PC-9 (cell line): ENCODE measurements around the gene PPIL1. TPM values are rescaled to one million over a fixed set of nuclear protein-coding genes. Genes with fewer than 3 reads are reported as not detected.

Source experiments
- Bru-seq: library from RNA; stranded (reverse); fragments of 400-500 nt; gene quantifications from one replicate; lab custom pipeline; 2021; lab: Mats Ljungman, UMichigan
- BruChase-seq, 2 experiments: library from RNA; stranded (reverse); fragments of 400-500 nt; gene quantifications; one replicate each; lab custom pipeline; 2021; lab: Mats Ljungman, UMichigan
- BruUV-seq: library from RNA; stranded (reverse); fragments of 400-500 nt; replicated peaks from 2 replicates; lab custom pipeline; 2021; lab: Mats Ljungman, UMichigan
- CTCF ChIA-PET: fragments of 300-600 bp; sonication (Branson Sonifier 250); formaldehyde crosslinking; loops from one replicate; lab custom pipeline; 2022; ENCODE audit warnings: antibody characterized with exemption; lab: Charles Lee
- POLR2A ChIA-PET: fragments of 300-600 bp; sonication (Branson Sonifier 250); formaldehyde crosslinking; loops from one replicate; lab custom pipeline; 2022; ENCODE audit warnings: antibody characterized with exemption; ENCODE audit not compliant: unreplicated experiment; lab: Charles Lee
- DNase-seq, 2 experiments: peaks; one replicate each; pipeline versions ENCODE4 v3.0.0 to v3.0.0-alpha.2; 2015 to 2022; ENCODE audit warnings: mixed read lengths in 1 of 2
- H2AFZ ChIP-seq: fragments of 200-600 bp; sonication (generic); 2 replicates; pipeline ENCODE4 v1.8.1; 2017; ENCODE audit warnings: antibody characterized with exemption
- H3F3A ChIP-seq: fragments of 200-600 bp; sonication (generic); 2 replicates; pipeline ENCODE4 v1.8.1; 2017; ENCODE audit warnings: antibody characterized with exemption, mild to moderate bottlenecking, low read depth; ENCODE audit not compliant: insufficient read depth
- H3K27ac ChIP-seq: fragments of 200-600 bp; sonication (generic); 2 replicates; pipeline ENCODE4 v1.6.1; 2016; ENCODE audit warnings: mixed run types
- H3K27me3 ChIP-seq: fragments of 200-600 bp; sonication (generic); 2 replicates; pipeline ENCODE4 v1.6.1; 2016; ENCODE audit warnings: low read depth, mixed run types; ENCODE audit not compliant: insufficient read depth
- H3K36me3 ChIP-seq: fragments of 200-600 bp; sonication (generic); 2 replicates; pipeline ENCODE4 v1.6.1; 2016; ENCODE audit warnings: low read depth, mixed run types
- H3K4me1 ChIP-seq: fragments of 200-600 bp; sonication (generic); replicated peaks from 2 replicates; pipeline ENCODE4 v1.6.1; 2016; ENCODE audit warnings: mixed run types; ENCODE audit not compliant: insufficient read depth
- H3K4me2 ChIP-seq: fragments of 200-600 bp; sonication (generic); 2 replicates; pipeline ENCODE4 v1.6.1; 2017; ENCODE audit warnings: mixed run types
- H3K4me3 ChIP-seq: fragments of 200-600 bp; sonication (generic); 2 replicates; pipeline ENCODE4 v1.6.1; 2016; ENCODE audit warnings: mixed run types
- H3K79me2 ChIP-seq: fragments of 200-600 bp; sonication (generic); 2 replicates; pipeline ENCODE4 v1.6.1; 2017; ENCODE audit warnings: low read depth, mixed run types
- H3K9me2 ChIP-seq: fragments of 200-600 bp; sonication (generic); 2 replicates; pipeline ENCODE4 v1.8.1; 2017; ENCODE audit warnings: mild to moderate bottlenecking; ENCODE audit not compliant: insufficient read depth
- H3K9me3 ChIP-seq: fragments of 200-600 bp; sonication (generic); 2 replicates; pipeline ENCODE4 v1.8.1; 2016; ENCODE audit warnings: low read depth; ENCODE audit not compliant: insufficient read depth
- H4K20me1 ChIP-seq: fragments of 200-600 bp; sonication (generic); 2 replicates; pipeline ENCODE4 v1.8.1; 2017; ENCODE audit not compliant: insufficient read depth
- CTCF ChIP-seq: fragments of 200-600 bp; sonication (generic); conservative IDR thresholded peaks from 2 replicates; pipeline ENCODE4 v1.6.1; 2017; ENCODE audit warnings: mixed run types, antibody characterized with exemption, mild to moderate bottlenecking, moderate library complexity
- EZH2 ChIP-seq: fragments of 200-600 bp; sonication (generic); IDR thresholded peaks from 2 replicates; pipeline ENCODE4 v1.8.0; 2017; ENCODE audit warnings: antibody characterized with exemption, low read depth
- intact Hi-C: fragments of 100-400 bp; cut with micrococcal nuclease; formaldehyde crosslinking; loops from one replicate; pipeline ENCODE4 v1.10.0; 2022; ENCODE audit not compliant: unreplicated experiment
- long read RNA-seq: library from polyadenylated mRNA; stranded (forward); transcript quantifications from one replicate; pipeline ENCODE4 v2.0.0, GENCODE V29; 2022
- total RNA-seq: library from RNA; stranded (reverse); gene quantifications from 2 replicates; pipeline ENCODE4 v1.2.3, GENCODE V29; 2021

Gene PPIL1
- total RNA-seq, result 19.0 and 28.4 TPM in 2 replicates
- Bru-seq, nascent RNA, result percentile 69 among the genes with signal in this experiment
- BruChase-seq, experiment 1, labeled RNA remaining after a 2-hour chase, result percentile 58 among the genes with signal in this experiment
- percentile 77 among the genes with signal in this experiment for BruChase-seq, experiment 2, labeled RNA remaining after a 6-hour chase
- long read RNA-seq, transcript PPIL1-201 (4 exons, 1,739 nt), result major isoform, 56 of 61 reads
- long read RNA-seq, partial matches to known transcripts, result 4 of 61 reads
- long read RNA-seq, other reads (novel, unspliced or antisense), result 1 of 61 reads

- intact Hi-C loops, result loop anchor here (1.0 to 5.0 kb wide), 2 partner anchors 11 to 143 kb away; partner anchors contain the start of gene C6orf89
- Histone ChIP-seq H4K20me1 (no peaks in the 10 kb centered on the region), H3K36me3 (0 out of 2 replicates have a peak, but pooled peaks cover 11% of the 10 kb centered on the region), H3K27me3 (no peaks in the 10 kb centered on the region), H3F3A (peaks cover 5% of the 10 kb centered on the region; the same call in 1 of the 2 replicates), H3K4me3 (peak within 1 kb of the TSS; percentile 78), H3K4me1 (peaks cover 19% of the 10 kb centered on the region), H3K9me3 (no peaks in the 10 kb centered on the region), H3K4me2 (peak within 1 kb of the TSS; percentile 93), H2AFZ (peak within 1 kb of the TSS; percentile 88), H3K27ac (peak within 1 kb of the TSS; percentile 81), H3K79me2 (peaks cover 22% of the 10 kb centered on the region), H3K9me2 (no peaks in the 10 kb centered on the region)
- POLR2A ChIA-PET, result interaction anchor here (0.6 to 1.1 kb wide), 7 partner anchors 15 to 1640 kb away, joined by 3 to 7 read pairs (median 5); no protein-coding TSS in a partner anchor
- peak; percentile 79 to 81 for DNase-seq
- TF ChIP-seq CTCF (no peak), EZH2 (no peak)
- CTCF ChIA-PET, result interaction anchor here (0.7 to 2.8 kb wide), 5 partner anchors 11 to 336 kb away, joined by 3 to 9 read pairs (median 4); no protein-coding TSS in a partner anchor
- BruUV-seq, result no TSS peak
These were observed at the start of gene PPIL1 for GRCh38 chr6:36874443-36875249. TSS of gene PPIL1 (minus strand) at chr6:36874803. CDS start at chr6:36874772, 31 bp downstream.

GRCh38 chr6:36924131-36924530 is 49.5 kb upstream of the PPIL1 start:
- Histone ChIP-seq H3F3A (peaks cover 11% of the 10 kb centered on the region), H3K9me2 (no peaks in the 10 kb centered on the region), H3K4me2 (no peak overlapping the region), H3K27ac (no peak overlapping the region), H4K20me1 (no peaks in the 10 kb centered on the region), H3K79me2 (no peaks in the 10 kb centered on the region), H3K36me3 (peaks cover 27% of the 10 kb centered on the region; the same call in 1 of the 2 replicates), H3K9me3 (no peaks in the 10 kb centered on the region), H3K4me3 (no peak overlapping the region), H3K27me3 (no peaks in the 10 kb centered on the region), H2AFZ (no peak overlapping the region), H3K4me1 (peaks cover 25% of the 10 kb centered on the region)
- TF ChIP-seq EZH2 (no peak), CTCF (no peak)
- CTCF ChIA-PET, result no interaction called here
- BruUV-seq, result no TSS peak
- DNase-seq, result no peak
- intact Hi-C loops, result no loop called here
- POLR2A ChIA-PET, result interaction anchor here (0.6 kb wide), 1 partner anchor 87 kb away, joined by 4 read pairs; no protein-coding TSS in a partner anchor

GRCh38 chr6:36920546-36920945 is 45.9 kb upstream of the PPIL1 start:
- Histone ChIP-seq H3K27ac (peak overlapping the region; percentile 48), H3K36me3 (peaks cover 35% of the 10 kb centered on the region; the same call in 1 of the 2 replicates), H3K79me2 (no peaks in the 10 kb centered on the region), H3F3A (peaks cover 11% of the 10 kb centered on the region), H3K4me3 (no peak overlapping the region), H3K4me1 (peaks cover 29% of the 10 kb centered on the region), H3K9me3 (no peaks in the 10 kb centered on the region), H4K20me1 (no peaks in the 10 kb centered on the region), H3K27me3 (no peaks in the 10 kb centered on the region), H3K4me2 (peak overlapping the region; percentile 21), H3K9me2 (no peaks in the 10 kb centered on the region), H2AFZ (no peak overlapping the region)
- ChIA-PET CTCF (no interaction called here), POLR2A (no interaction called here)
- no peak for DNase-seq
- TF ChIP-seq EZH2 (no peak), CTCF (no peak)
- no TSS peak for BruUV-seq
- intact Hi-C loops, result no loop called here
